Forelimb muscle (tissue), 1 donor: Measurements from ENCODE around the gene RUNDC3A. TPM values are rescaled to one million over a fixed set of nuclear protein-coding genes. Genes with fewer than 3 reads are reported as not detected.
"Not testable (repeated sequence)": the region's sequence is repeated elsewhere in the genome, so short reads cannot be mapped to it uniquely, and the experiment has no call there.

Experiments used
- DNase-seq: peaks from one replicate; pipeline ENCODE4 v3.0.0-alpha.2; 2013; ENCODE audit warnings: low read depth
- polyA plus RNA-seq: library from polyadenylated mRNA; unstranded; fragments of 120-200 nt; gene quantifications from one replicate; pipeline ENCODE4 v1.2.1, GENCODE V29; 2013; ENCODE audit not compliant: insufficient read length

The RUNDC3A gene
- polyA plus RNA-seq, 1 donor = 2.0 TPM

DNA sequence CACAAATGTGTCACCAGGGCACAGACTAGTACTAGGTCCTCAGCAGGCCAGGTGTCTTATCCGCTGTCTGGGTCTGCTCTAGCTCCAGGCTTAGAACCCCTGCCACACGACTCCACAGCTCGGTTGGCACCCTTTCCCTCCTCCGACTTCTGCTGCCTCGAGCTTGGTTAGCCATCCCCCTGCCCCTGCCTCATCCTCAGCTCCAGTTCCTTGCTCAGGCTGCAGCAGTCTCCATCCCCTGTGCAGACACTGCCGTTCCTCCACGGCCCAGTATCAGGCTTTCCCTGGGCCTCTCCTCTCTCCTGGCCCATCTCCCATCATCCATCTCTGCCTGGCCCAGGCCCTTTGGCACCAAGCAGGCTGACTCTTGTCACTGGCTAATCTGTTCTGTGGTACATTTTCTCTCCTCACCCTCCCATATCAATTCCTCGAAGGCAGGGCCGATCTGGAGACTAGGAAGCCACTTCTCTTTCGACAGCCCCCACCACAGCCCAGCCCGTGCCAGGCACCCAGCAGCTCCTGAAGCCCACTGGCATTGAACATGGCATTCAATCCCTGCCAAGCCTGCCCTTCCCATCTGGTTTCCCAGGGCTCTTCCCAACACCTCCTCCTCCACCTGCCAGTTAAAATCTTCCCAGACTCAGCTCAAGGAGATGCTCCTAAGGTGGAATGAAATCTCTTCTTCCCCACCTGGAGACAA lies 35.3 kb downstream of the RUNDC3A start:
- no peak for DNase-seq

DNA sequence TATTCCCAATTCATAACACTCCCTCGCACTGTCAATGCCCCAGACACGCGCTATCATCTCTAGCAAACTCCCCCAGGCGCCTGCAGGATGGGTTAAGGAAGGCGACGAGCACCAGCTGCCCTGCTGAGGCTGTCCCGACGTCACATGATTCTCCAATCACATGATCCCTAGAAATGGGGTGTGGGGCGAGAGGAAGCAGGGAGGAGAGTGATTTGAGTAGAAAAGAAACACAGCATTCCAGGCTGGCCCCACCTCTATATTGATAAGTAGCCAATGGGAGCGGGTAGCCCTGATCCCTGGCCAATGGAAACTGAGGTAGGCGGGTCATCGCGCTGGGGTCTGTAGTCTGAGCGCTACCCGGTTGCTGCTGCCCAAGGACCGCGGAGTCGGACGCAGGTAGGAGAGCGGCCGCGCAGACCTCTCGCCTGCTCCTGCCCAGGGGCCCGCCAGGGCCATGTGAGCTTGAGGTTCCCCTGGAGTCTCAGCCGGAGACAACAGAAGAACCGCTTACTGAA lies 36.6 kb downstream of the RUNDC3A start, which contains the start of gene GRN:
GRN (plus strand) TSS at position 364 of the 515 bp plus-strand sequence. CDS start 3,863 bp downstream, outside the sequence.
- peak; percentile 97 for DNase-seq

DNA sequence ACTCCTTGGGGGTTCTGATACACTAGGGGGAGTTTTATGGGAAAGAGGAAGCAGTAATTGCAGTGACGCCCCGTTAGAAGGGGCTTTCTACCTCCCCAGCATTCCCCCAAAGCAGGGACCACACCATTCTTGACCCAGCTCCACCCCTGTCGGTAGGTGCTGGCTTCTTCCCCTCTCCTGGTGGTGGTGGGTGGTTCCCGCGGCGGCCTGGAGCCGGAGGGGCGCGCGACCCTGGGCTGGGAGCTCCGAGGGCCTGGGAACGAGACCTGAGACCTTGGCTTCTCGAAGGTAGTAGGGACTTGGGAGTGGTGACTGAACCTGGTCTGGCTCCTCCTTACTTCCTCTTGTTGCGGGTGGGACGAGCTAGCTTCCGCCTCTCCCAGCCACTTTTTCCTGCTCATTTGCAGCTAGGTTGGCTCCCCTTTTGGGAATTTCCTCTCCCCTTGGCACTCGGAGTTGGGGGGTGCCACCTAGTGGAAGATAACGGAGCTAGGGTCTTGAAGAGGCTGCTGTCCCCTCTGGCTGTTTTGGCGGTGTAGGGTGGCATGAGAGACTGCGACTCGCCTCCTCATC lies 37.1 kb downstream of the RUNDC3A start:
- DNase-seq = no peak

GRCh38 chr17:44346064-44346844 lies 37.9 kb downstream of the RUNDC3A start:
- DNase-seq = no peak

DNA sequence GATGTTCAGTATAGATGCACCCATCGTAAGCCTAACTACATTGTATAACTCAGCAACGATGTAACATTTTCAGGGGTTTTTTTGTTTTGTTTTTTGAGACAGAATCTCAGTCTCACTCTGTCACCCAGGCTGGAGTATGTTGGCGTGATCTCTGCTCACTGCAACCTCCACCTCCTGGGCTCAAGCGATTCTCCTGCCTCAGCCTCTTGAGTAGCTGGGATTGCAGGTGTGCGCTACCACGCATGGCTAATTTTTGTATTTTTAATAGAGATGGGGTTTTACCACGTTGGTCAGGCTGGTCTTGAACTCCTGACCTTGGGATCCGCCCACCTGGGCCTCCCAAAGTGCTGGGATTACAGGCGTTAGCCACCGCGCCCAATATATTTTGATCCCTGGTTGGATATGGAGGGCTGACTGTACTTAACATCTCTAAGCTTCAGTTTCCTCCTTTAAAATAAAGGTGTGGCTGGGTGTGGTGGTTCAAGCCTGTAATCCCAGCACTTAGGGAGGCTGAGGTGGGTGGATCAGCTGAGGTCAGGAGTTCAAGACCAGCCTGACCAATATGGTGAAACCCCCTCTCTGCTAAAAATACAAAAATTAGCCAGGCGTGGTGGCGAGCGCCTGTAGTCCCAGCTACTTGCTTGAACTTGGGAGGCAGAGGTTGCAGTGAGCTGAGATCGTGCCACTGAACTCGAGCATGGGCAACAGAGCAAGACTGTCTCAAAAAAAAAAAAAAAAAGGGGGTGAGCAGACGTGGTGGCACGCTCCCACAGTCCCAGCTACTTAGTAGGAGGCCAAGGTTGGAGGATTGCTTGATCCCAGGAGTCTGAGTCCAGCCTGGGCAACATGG lies 39.0 kb downstream of the RUNDC3A start:
- not testable (repeated sequence) for DNase-seq

DNA sequence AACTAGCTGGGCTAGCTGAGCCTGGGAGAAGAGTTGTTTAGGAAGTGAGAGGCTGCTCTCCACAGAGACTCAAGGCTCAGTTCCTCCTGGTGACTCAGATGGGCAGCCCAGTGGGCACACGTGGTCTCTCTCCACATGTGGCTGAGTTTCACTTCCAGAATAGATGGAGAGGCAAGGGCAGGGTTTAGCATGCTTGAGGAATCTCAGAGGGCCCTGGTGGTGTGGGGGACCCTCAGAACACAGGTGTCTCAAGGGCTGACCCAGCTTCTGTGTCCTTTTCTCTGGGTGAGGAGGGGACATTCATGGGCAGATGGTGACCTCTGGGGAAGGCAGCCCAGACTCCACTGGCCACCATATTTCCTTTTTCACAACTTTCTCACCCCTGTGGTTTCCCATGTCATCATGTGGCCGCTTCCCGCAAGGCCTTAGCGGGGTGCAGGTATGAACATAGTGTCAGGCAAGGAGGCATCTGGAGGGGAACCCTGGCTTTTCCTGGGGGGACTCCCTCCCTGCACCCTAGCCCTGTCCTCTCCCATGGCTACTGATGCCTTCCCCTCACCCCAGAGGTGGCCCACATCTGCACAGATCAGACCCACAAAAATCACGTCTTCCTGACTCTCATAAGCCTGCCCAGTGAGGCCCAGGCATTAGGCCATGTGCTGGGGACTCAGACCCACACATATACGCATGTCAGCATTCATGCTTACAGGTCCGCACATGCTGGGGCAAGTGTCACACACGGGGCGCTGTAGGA lies 40.0 kb downstream of the RUNDC3A start:
- DNase-seq = no peak

GRCh38 chr17:44348988-44349364 lies 40.6 kb downstream of the RUNDC3A start:
- DNase-seq = no peak

DNA sequence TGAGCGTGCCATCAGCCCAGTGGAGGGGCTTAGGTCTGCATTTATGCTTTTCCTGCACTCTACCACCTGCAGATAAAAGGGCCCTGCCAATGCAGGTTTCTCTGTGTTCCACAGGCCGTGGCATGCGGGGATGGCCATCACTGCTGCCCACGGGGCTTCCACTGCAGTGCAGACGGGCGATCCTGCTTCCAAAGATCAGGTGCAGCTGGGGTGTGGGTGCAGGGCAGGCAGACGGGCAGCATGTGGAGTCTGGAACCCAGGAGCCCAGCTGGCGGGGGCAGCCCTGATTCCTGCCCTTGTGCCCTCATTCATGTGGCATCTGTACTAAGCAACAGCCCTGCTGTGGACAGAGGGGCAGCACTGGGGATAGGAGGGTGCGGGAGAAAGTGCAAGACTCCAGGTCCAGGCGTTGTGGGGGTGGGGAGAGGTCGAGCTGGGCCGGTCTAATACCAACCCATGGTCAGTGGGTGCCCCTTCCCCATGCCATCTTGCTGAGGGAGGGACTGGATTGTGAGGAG lies 41.2 kb downstream of the RUNDC3A start:
- no peak for DNase-seq

GRCh38 chr17:44350733-44351226 lies 42.4 kb downstream of the RUNDC3A start:
- no peak for DNase-seq

DNA sequence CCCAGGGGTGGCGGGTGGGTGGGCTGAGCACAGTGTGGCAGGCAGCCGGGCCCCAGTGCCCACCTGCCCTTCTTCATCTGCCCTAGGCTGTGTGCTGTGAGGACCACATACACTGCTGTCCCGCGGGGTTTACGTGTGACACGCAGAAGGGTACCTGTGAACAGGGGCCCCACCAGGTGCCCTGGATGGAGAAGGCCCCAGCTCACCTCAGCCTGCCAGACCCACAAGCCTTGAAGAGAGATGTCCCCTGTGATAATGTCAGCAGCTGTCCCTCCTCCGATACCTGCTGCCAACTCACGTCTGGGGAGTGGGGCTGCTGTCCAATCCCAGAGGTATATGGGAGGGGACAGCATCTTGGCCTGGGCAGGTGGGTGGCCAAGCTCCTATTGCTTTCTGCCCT lies 43.1 kb downstream of the RUNDC3A start:
- DNase-seq = no peak

GRCh38 chr17:44351961-44352827 lies 43.8 kb downstream of the RUNDC3A start:
- DNase-seq = no peak

DNA sequence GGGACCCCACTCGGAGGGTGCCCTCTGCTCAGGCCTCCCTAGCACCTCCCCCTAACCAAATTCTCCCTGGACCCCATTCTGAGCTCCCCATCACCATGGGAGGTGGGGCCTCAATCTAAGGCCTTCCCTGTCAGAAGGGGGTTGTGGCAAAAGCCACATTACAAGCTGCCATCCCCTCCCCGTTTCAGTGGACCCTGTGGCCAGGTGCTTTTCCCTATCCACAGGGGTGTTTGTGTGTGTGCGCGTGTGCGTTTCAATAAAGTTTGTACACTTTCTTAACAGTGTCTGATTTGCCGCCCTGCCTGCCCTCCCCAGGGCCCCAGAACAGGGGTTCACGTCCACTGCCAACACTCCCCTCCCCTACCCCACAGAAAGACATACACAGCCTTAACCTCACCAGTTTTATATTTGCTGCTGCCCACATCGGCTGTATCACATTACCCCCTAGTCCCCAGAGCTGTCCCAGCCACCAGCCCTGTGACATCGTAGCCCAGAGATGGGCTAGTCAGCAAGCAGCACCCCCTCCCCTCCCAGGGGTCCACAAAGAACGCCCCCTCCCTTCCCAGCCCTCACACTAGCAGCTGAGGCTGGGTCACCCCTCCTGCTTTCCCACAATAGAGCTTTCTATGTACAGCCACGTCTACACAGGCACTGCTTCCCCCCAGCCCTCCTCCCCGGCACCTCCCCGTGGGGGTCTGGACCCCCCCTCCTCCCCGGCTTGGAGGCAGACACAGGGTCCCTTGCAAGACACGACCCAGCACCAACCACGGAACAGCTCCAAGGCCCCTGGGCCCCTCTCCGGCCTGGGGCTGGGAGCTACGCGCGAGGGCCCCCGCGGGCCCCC lies 44.6 kb downstream of the RUNDC3A start:
- no peak for DNase-seq

GRCh38 chr17:44353672-44354331 lies 45.4 kb downstream of the RUNDC3A start:
- DNase-seq = no peak

GRCh38 chr17:44354582-44355561 lies 46.5 kb downstream of the RUNDC3A start:
- no peak for DNase-seq

DNA sequence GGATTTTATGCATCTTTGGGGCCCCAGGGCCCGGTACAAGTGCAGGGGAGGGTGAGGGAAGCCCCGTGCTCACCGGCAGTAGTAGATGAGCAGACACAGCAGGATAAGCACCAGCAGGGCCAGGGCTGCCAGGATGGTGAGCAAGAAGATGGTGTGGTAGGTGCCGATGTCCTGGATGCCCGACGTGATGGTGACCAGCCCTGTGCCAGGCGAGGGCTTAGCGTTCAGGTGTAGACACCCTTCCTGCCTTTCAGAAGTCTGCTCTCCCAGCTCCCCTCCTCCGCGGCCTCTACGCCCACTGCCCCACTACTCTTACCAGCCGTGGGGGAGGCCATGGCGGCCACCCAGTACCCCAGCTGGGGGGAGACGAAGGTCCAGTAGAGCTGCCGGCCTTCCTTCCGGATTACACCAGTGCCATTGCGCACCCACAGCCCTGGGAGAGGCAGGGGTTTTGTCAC lies 47.3 kb downstream of the RUNDC3A start:
- DNase-seq = no peak

DNA sequence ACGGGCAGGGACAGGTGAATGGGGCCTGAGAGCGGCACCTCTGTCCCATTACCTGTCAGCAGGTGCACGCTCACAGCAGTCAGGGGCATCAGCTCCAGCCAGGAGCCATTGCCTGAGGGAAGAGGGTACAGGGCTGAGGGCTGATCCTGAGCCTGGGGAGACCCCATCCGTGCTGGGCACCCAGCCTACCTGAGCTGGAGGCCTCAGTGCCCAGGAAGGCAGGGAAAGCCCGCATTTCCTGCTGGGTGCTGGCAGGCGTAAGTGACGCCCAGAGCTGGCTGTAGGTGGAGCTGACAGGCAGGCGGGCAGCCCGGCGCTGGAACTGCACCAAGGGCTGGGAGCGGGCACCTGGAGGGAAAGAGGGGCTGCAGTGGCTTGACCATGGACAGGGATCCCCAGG lies 47.8 kb downstream of the RUNDC3A start:
- no peak for DNase-seq

DNA sequence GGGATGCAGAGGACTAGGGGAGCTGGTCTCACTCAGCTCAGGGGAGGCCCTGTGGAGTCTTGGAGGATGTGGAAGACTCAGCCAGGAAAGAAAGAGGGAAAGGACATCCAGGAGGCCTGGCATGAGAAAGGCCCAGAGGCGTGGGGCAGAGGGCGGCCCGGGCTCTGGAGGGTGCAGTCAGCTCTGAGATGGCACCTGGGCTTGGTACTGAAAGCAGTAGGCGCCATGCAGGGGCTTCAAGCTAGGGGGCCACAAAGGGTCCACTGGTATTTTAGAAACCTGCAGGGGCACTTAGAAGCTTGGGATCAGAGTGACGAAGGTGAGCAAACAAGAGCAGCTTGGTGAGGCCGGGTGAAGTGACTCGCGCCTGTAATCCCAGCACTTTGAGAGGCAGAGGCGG lies 49.7 kb downstream of the RUNDC3A start:
- no peak for DNase-seq
